OCI-LY3 (cell line): ENCODE results near the gene ADCY9.

Experiments used
- CTCF ChIP-seq: fragments of 200-600, 300-600 bp; sonication (generic); IDR thresholded peaks from 2 replicates; pipeline ENCODE4 v1.5.1; 2014; ENCODE audit warnings: antibody characterized with exemption, low read length, low read depth
- EZH2phosphoT487 ChIP-seq: fragments of 200-600 bp; shearing (Covaris generic); IDR thresholded peaks from 2 replicates; pipeline ENCODE4 v1.6.1; 2018; ENCODE audit warnings: antibody characterized with exemption, mixed run types, low read depth

DNA sequence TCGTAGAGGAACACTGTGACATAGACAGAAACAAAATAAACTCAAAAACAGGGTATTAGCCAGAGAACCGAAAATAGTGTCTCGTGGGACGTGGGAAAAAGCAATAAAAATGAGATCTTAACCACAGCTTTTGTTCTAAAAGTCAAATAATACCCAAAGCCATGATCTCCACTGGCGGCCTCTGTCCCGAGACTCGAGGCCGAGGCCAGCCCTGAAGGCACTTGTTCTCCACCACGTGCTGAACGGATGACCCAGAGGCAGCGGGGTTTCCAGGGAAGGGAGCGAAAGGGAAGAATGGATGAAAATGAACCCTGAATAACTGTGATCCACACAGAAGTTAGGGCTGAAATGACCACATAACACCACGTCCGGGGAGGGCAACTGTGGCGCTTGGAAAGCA lies 150.9 kb downstream of the ADCY9 start:
- TF ChIP-seq CTCF = no peak
- no peak for TF ChIP-seq EZH2phosphoT487
